ENCODE results near the gene FBN1.

DNA sequence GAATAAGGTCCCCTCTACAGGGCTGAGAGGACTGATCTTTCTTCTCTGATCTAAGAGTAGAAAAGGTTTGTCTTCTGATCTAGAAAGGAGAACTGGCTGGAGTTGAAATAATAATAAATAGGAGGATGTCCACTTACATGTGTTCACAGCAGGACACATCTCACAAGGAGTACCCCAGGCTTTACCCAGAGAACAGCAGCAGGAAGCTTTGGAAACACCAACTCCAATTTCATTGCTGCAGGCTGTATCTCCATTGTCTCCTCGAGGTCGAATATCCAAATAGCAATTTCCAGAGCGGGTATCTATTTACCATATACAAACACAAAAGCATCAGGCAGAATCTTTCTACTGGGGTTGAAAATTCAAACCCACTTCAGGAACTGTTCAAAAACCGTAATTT lies 177.7 kb downstream of the FBN1 start:
- TF ChIP-seq, protein P1, sequence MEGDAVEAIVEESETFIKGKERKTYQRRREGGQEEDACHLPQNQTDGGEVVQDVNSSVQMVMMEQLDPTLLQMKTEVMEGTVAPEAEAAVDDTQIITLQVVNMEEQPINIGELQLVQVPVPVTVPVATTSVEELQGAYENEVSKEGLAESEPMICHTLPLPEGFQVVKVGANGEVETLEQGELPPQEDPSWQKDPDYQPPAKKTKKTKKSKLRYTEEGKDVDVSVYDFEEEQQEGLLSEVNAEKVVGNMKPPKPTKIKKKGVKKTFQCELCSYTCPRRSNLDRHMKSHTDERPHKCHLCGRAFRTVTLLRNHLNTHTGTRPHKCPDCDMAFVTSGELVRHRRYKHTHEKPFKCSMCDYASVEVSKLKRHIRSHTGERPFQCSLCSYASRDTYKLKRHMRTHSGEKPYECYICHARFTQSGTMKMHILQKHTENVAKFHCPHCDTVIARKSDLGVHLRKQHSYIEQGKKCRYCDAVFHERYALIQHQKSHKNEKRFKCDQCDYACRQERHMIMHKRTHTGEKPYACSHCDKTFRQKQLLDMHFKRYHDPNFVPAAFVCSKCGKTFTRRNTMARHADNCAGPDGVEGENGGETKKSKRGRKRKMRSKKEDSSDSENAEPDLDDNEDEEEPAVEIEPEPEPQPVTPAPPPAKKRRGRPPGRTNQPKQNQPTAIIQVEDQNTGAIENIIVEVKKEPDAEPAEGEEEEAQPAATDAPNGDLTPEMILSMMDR (conservative IDR thresholded peaks at IDR 0.05; ENCODE audit: low read depth in 2 of 2) = no peak
- no peak for TF ChIP-seq POLR2AphosphoS5 (IDR thresholded peaks at IDR 0.05; ENCODE audit: low read depth)
- no peak for TF ChIP-seq EZH2phosphoT487 (IDR thresholded peaks at IDR 0.05; ENCODE audit: unreplicated experiment)
- no peak for TF ChIP-seq EZH2 (IDR thresholded peaks at IDR 0.05; ENCODE audit: low read depth, unreplicated experiment)
- TF ChIP-seq ZNF331 (CRISPR knock-in tag; IDR thresholded peaks at IDR 0.05; ENCODE audit: low read depth) = no peak
- TF ChIP-seq CREB1 (CRISPR knock-in tag; IDR thresholded peaks at IDR 0.05; ENCODE audit: low read depth) = no peak
- TF ChIP-seq NANOG (IDR thresholded peaks at IDR 0.05; ENCODE audit: borderline replicate concordance) = no peak
